NT2/D1 (cell line): ENCODE measurements around the gene GPR50.

Source experiments
- YY1 ChIP-seq: IDR thresholded peaks from 2 replicates; pipeline ENCODE4 v1.6.1; 2011; ENCODE audit not compliant: insufficient read length, insufficient read depth
- ZNF274 ChIP-seq: IDR thresholded peaks from 2 replicates; pipeline ENCODE4 v1.6.1; 2011; ENCODE audit warnings: mild to moderate bottlenecking, low read depth, low read length

DNA sequence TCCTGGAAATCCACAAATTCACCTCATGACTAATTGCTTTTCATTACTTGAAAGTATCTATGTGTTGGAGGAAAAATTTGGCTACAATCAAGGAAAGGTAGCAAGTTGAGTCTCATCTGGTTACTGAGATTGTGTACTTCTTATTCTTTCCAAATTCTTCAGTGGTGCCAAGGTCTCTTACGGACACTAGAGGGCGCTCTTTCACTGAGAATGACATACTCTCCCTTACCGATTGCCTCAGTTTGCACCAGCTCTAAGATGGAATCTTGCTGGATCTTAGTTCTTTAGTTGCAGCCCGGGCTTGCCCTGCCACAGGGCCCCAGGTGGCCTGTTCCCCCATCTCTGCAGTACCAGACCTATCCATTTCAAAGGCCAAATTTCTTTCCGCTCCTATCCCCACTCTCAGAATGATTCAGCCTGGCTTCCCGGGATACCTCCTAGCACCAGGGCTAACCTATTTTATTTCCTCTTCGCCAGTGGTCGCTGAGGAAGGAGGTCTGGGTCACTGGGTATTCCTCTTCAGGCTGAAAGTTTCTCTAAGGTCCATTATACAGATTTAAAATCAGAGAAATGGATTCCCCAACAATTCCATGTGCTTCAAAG lies 24.6 kb upstream of the GPR50 start:
- no peak for TF ChIP-seq YY1
- TF ChIP-seq ZNF274, result no peak
